ENCODE results near the gene SDHB. TPM values are rescaled to one million over a fixed set of nuclear protein-coding genes. Genes with fewer than 3 reads are reported as not detected.

SDHB gene
- polyA plus RNA-seq, 3 donors: 116 to 275 (median 241) TPM

- Mint-ChIP-seq H3K27me3 (ENCODE audit: low read depth in 3 of 3) (peaks cover 0 to 5% (median 0%) of the 10 kb centered on the region in 3 donors), H3K36me3 (peaks cover 57 to 89% of the 10 kb centered on the region in 2 donors), H3K9me3 (peaks cover 0 to 3% (median 0%) of the 10 kb centered on the region in 7 donors), H3K4me1 (peaks cover 50% of the 10 kb centered on the region), H3K27ac (peak overlapping the region in 3 of 7 donors; percentile 30 to 54 (median 37)), H3K4me3 (no peak overlapping the region)
- Histone ChIP-seq H3K4me2 (replicated peaks; ENCODE audit: extremely low read depth, low read length, poor library complexity, severe bottlenecking) (no peak overlapping the region), H2AFZ (ENCODE audit: insufficient read depth, low read depth, low read length, poor library complexity, severe bottlenecking) (no peak overlapping the region), H3K79me2 (ENCODE audit: insufficient read depth, low read length) (no peaks in the 10 kb centered on the region), H3K4me3 (replicated peaks in 1 of 3; ENCODE audit: low read depth in 2 of 3, low read length in 3 of 3) (no peak overlapping the region), H3K9me3 (replicated peaks in 1 of 2; ENCODE audit: control insufficient read depth in 1 of 2, insufficient read depth in 1 of 2, low read length in 2 of 2) (no peaks in the 10 kb centered on the region), H3K9ac (ENCODE audit: insufficient read depth, low read length, poor library complexity, severe bottlenecking) (no peak overlapping the region), H3K36me3 (replicated peaks in 1 of 2; ENCODE audit: control insufficient read depth in 1 of 2, insufficient read depth in 2 of 2, low read length in 2 of 2) (peaks cover 71 to 83% of the 10 kb centered on the region in 2 donors), H3K27ac (ENCODE audit: low read depth in 1 of 2, low read length in 2 of 2) (no peak overlapping the region), H3K4me1 (ENCODE audit: control insufficient read depth in 1 of 2, insufficient read depth in 2 of 2, low read length in 2 of 2) (peaks cover 21 to 29% of the 10 kb centered on the region in 2 donors), H4K20me1 (ENCODE audit: insufficient read depth, low read length) (no peaks in the 10 kb centered on the region), H3K27me3 (ENCODE audit: control insufficient read depth in 2 of 2, insufficient read depth in 2 of 2, low read length in 2 of 2) (no peaks in the 10 kb centered on the region)
- no peak for TF ChIP-seq CTCF (IDR thresholded peaks at IDR 0.05)
- intact Hi-C loops (cut with micrococcal nuclease): no loop called here
- no peak for DNase-seq
- 55% methylated on average over 9 of the region's 10 CpGs for WGBS (ENCODE audit: insufficient coverage)
Observed at GRCh38 chr1:17084787-17085186, 31.0 kb upstream of the SDHB start.

- Mint-ChIP-seq H3K4me1 (peaks cover 54% of the 10 kb centered on the region), H3K27me3 (ENCODE audit: low read depth in 3 of 3) (peaks cover 0 to 6% (median 0%) of the 10 kb centered on the region in 3 donors), H3K9me3 (peaks cover 0 to 3% (median 0%) of the 10 kb centered on the region in 7 donors), H3K27ac (peak overlapping the region; percentile 15 to 90 (median 79)), H3K36me3 (peaks cover 55 to 87% of the 10 kb centered on the region in 2 donors), H3K4me3 (no peak overlapping the region)
- no peak for DNase-seq
- H3K4me1 ChIP-seq (ENCODE audit: control insufficient read depth in 1 of 2, insufficient read depth in 2 of 2, low read length in 2 of 2): peaks cover 21 to 29% of the 10 kb centered on the region in 2 donors
- no peaks in the 10 kb centered on the region for H3K9me3 ChIP-seq (replicated peaks in 1 of 2; ENCODE audit: control insufficient read depth in 1 of 2, insufficient read depth in 1 of 2, low read length in 2 of 2)
- intact Hi-C loops (cut with micrococcal nuclease): no loop called here
- 78% methylated on average over 1 of the region's 3 CpGs for WGBS (ENCODE audit: insufficient coverage)
- no peak overlapping the region for H3K4me3 ChIP-seq (replicated peaks in 1 of 3; ENCODE audit: low read depth in 2 of 3, low read length in 3 of 3)
- H3K27me3 ChIP-seq (ENCODE audit: control insufficient read depth in 2 of 2, insufficient read depth in 2 of 2, low read length in 2 of 2): no peaks in the 10 kb centered on the region
- no peaks in the 10 kb centered on the region for H3K79me2 ChIP-seq (ENCODE audit: insufficient read depth, low read length)
- no peak overlapping the region for H2AFZ ChIP-seq (ENCODE audit: insufficient read depth, low read depth, low read length, poor library complexity, severe bottlenecking)
- TF ChIP-seq CTCF (IDR thresholded peaks at IDR 0.05): no peak
- peak overlapping the region; percentile 49 to 69 for H3K27ac ChIP-seq (ENCODE audit: low read depth in 1 of 2, low read length in 2 of 2)
- H3K4me2 ChIP-seq (replicated peaks; ENCODE audit: extremely low read depth, low read length, poor library complexity, severe bottlenecking): peak overlapping the region; percentile 11
- no peaks in the 10 kb centered on the region for H4K20me1 ChIP-seq (ENCODE audit: insufficient read depth, low read length)
- H3K36me3 ChIP-seq (replicated peaks in 1 of 2; ENCODE audit: control insufficient read depth in 1 of 2, insufficient read depth in 2 of 2, low read length in 2 of 2): peaks cover 64 to 76% of the 10 kb centered on the region in 2 donors
- no peak overlapping the region for H3K9ac ChIP-seq (ENCODE audit: insufficient read depth, low read length, poor library complexity, severe bottlenecking)
Observed at GRCh38 chr1:17082761-17083160, 28.9 kb upstream of the SDHB start.

Data from CD14-positive monocyte (primary cell).